ENCODE measurements around the gene DDX52.
"Not testable (repeated sequence)": the region's sequence is repeated elsewhere in the genome, so short reads cannot be mapped to it uniquely, and the experiment has no call there.

DDX52 gene

GRCh38 chr17:37648555-37648954 lies 5.3 kb upstream of the DDX52 start:
- no peak overlapping the region for H3K27ac ChIP-seq
- no peak for TF ChIP-seq CTCF (conservative IDR thresholded peaks at IDR 0.05)

GRCh38 chr17:37647856-37648255 lies 4.6 kb upstream of the DDX52 start:
- H3K27ac ChIP-seq, result no peak overlapping the region
- no peak for TF ChIP-seq CTCF (conservative IDR thresholded peaks at IDR 0.05)

- no peak for TF ChIP-seq CTCF (conservative IDR thresholded peaks at IDR 0.05)
- H3K27ac ChIP-seq, result peak overlapping the region; percentile 91
Measured at GRCh38 chr17:37643869-37644268, 623 bp upstream of the DDX52 start.

- no peak for TF ChIP-seq CTCF (conservative IDR thresholded peaks at IDR 0.05)
- peak overlapping the region; percentile 91 for H3K27ac ChIP-seq
Measured at GRCh38 chr17:37642681-37643080, 565 bp downstream of the DDX52 start.

GRCh38 chr17:37640015-37640414 lies 3.2 kb downstream of the DDX52 start:
- no peak overlapping the region for H3K27ac ChIP-seq
- no peak for TF ChIP-seq CTCF (conservative IDR thresholded peaks at IDR 0.05)

GRCh38 chr17:37637956-37638355 lies 5.3 kb downstream of the DDX52 start:
- no peak for TF ChIP-seq CTCF (conservative IDR thresholded peaks at IDR 0.05)
- no peak overlapping the region for H3K27ac ChIP-seq

- H3K27ac ChIP-seq, result not testable (repeated sequence)
Measured at GRCh38 chr17:37616430-37616829, 26.8 kb downstream of the DDX52 start.

GRCh38 chr17:37614823-37615222 lies 28.4 kb downstream of the DDX52 start:
- H3K27ac ChIP-seq, result no peak overlapping the region
- TF ChIP-seq CTCF (conservative IDR thresholded peaks at IDR 0.05), result no peak
